ENCODE data around the gene ARPC2. TPM values are rescaled to one million over a fixed set of nuclear protein-coding genes. Genes with fewer than 3 reads are reported as not detected.

The ARPC2 gene
- total and polyA plus RNA-seq, 10 of the 15 experiments (the other 5 are each of a cell fraction or from before 2014, with no cell fraction given): 440 to 980 (median 709) TPM

- H3K4me1 ChIP-seq (ENCODE audit: control insufficient read depth, insufficient read depth, low read length): peaks cover 15% of the 10 kb centered on the region
- 74% methylated on average over 4 of the region's 4 CpGs for WGBS (ENCODE audit: insufficient coverage, insufficient replicate concordance, low lambda C conversion rate, missing lambda C conversion rate)
- intact Hi-C loops (cut with micrococcal nuclease; ENCODE audit: unreplicated experiment): loop anchor here (5.0 kb wide), 2 partner anchors 87 to 293 kb away; partner anchors contain the start of genes CNOT9 and USP37
- H3K4me3 ChIP-seq: no peak overlapping the region
- in situ Hi-C loops (cut with MboI): no loop called here
- ChIA-PET POLR2A (interaction anchor here (0.6 to 6.8 kb wide), 4 partner anchors 12 to 321 kb away, joined by 3 to 84 read pairs (median 7); no protein-coding TSS in a partner anchor), SMC1A (ENCODE audit: uncharacterized antibody, unreplicated experiment) (interaction anchor here (1.1 to 7.6 kb wide), 4 partner anchors 14 to 81 kb away, joined by 4 to 194 read pairs (median 25); partner anchors contain the start of gene TMBIM1), RAD21 (ENCODE audit: unreplicated experiment) (interaction anchor here (0.6 to 7.3 kb wide), 5 partner anchors 10 to 82 kb away, joined by 3 to 141 read pairs (median 6); partner anchors contain the start of genes CATIP and TMBIM1), CTCF (interaction anchor here (1.1 to 7.0 kb wide), 8 partner anchors 10 to 374 kb away, joined by 3 to 154 read pairs (median 6); partner anchors contain the start of genes CATIP and TMBIM1)
- DNase-seq (ENCODE audit: low read depth, low spot score) (no peak), FAIRE-seq (no peak), ATAC-seq (no peak)
- H4K20me1 ChIP-seq (ENCODE audit: control insufficient read depth, insufficient read depth): no peaks in the 10 kb centered on the region
- H3K4me2 ChIP-seq (ENCODE audit: control insufficient read depth, insufficient read depth): no peak overlapping the region
- H2AFZ ChIP-seq (ENCODE audit: control insufficient read depth, low read depth, low read length): no peak overlapping the region
- H3K9ac ChIP-seq (ENCODE audit: control insufficient read depth, insufficient read depth, low read length): no peak overlapping the region
- H3K27ac ChIP-seq (ENCODE audit: control insufficient read depth, insufficient read depth): no peak overlapping the region
- H3K36me3 ChIP-seq (ENCODE audit: control insufficient read depth in 2 of 2, insufficient read depth in 2 of 2, low read length in 1 of 2): peaks cover 26 to 28% of the 10 kb centered on the region in 2 experiments
- no peaks in the 10 kb centered on the region for H3K27me3 ChIP-seq (replicated peaks in 1 of 2; ENCODE audit: control insufficient read depth in 2 of 2, insufficient read depth in 2 of 2, low read length in 1 of 2)
- H3K9me3 ChIP-seq (replicated peaks; ENCODE audit: control insufficient read depth, insufficient read depth, low read length): no peaks in the 10 kb centered on the region
- H3K79me2 ChIP-seq (ENCODE audit: control insufficient read depth, insufficient read depth, low read length): peaks cover 12% of the 10 kb centered on the region
- BruUV-seq (replicated peaks): no TSS peak
- TF ChIP-seq ATF7 (IDR thresholded peaks at IDR 0.05; ENCODE audit: low read depth): no peak
- no peak for TF ChIP-seq ZNF207 (IDR thresholded peaks at IDR 0.05; ENCODE audit: borderline replicate concordance)
- TF ChIP-seq PML (IDR thresholded peaks at IDR 0.05; ENCODE audit: low read length): no peak
- no peak for TF ChIP-seq POLR2AphosphoS2 (IDR thresholded peaks at IDR 0.05; ENCODE audit: low read depth, low read length)
- TF ChIP-seq SPI1 (IDR thresholded peaks at IDR 0.05; ENCODE audit: borderline replicate concordance, insufficient read depth, low read depth, low read length): no peak
- TF ChIP-seq POLR2AphosphoS5 (IDR thresholded peaks at IDR 0.05; ENCODE audit: low read length): no peak
- no peak for TF ChIP-seq IKZF1 (conservative IDR thresholded peaks at IDR 0.05)
- TF ChIP-seq CBX5 (IDR thresholded peaks at IDR 0.05; ENCODE audit: low read depth): no peak
- TF ChIP-seq CREM (IDR thresholded peaks at IDR 0.05; ENCODE audit: low read depth): no peak
- no peak for TF ChIP-seq BCLAF1 (IDR thresholded peaks at IDR 0.05)
- TF ChIP-seq STAT1 (conservative IDR thresholded peaks at IDR 0.05): no peak
- TF ChIP-seq GABPA (IDR thresholded peaks at IDR 0.05; ENCODE audit: low read depth): no peak
- no peak for TF ChIP-seq RAD51 (IDR thresholded peaks at IDR 0.05)
- no peak for TF ChIP-seq CBX3 (IDR thresholded peaks at IDR 0.05; ENCODE audit: borderline replicate concordance, low read depth)
- no peak for TF ChIP-seq CREB1 (IDR thresholded peaks at IDR 0.05; ENCODE audit: low read depth)
- TF ChIP-seq ZBTB4 (CRISPR knock-in tag; IDR thresholded peaks at IDR 0.05): no peak
- no peak for TF ChIP-seq RBBP5 (conservative IDR thresholded peaks at IDR 0.05)
- no peak for TF ChIP-seq KAT2A (conservative IDR thresholded peaks at IDR 0.05; ENCODE audit: control insufficient read depth, low read depth, low read length)
- TF ChIP-seq PBX3 (IDR thresholded peaks at IDR 0.05; ENCODE audit: insufficient replicate concordance, low read depth, low read length): no peak
Measured at GRCh38 chr2:218274586-218274985, 57.6 kb downstream of the ARPC2 start.

Measured in GM12878 (cell line).